ENCODE measurements around the gene TKT.

GRCh38 chr3:53254509-53255422 lies 1.1 kb downstream of the TKT start:
- TF ChIP-seq CTCF (IDR thresholded peaks at IDR 0.05) (no peak), ZFX (IDR thresholded peaks at IDR 0.05; ENCODE audit: borderline replicate concordance) (no peak)

Measured in 22Rv1 (cell line).